GM18502 (cell line): ENCODE results near the gene NTN3.
A peak's percentile ranks its signal among the peaks of the same experiment; 100 is the strongest.
"Not testable (repeated sequence)": the region's sequence is repeated elsewhere in the genome, so short reads cannot be mapped to it uniquely, and the experiment has no call there.

Experiments used
- ATAC-seq: cut with Tn5 transposase; IDR thresholded peaks from one replicate; pipeline ENCODE4 v1.9.1; 2021; ENCODE audit warnings: mild to moderate bottlenecking; ENCODE audit not compliant: unreplicated experiment, poor library complexity

Gene NTN3

GRCh38 chr16:2476741-2477140, 5.6 kb downstream of the NTN3 start:
- ATAC-seq, result no peak

DNA sequence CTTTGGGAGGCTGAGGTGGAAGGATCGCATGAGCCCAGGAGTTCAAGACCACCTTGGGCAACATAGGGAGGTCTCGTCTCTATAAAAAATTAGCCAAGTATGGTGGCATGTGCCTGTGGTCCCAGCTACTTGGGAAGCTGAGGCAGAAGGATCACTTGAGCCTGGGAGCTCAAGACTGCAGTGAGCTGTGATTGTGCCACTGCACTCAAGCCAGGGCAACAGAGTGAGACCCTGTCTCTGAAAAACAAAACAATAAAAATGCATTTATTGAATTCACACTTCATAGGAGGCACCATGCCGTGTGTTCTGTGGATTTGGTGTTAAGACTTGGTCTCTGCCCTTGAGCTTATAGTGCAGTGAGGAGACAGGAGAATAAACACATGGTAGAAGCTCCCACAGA, 6.2 kb downstream of the NTN3 start:
- no peak for ATAC-seq

- no peak for ATAC-seq
Observed at GRCh38 chr16:2478279-2478678, 7.2 kb downstream of the NTN3 start.

DNA sequence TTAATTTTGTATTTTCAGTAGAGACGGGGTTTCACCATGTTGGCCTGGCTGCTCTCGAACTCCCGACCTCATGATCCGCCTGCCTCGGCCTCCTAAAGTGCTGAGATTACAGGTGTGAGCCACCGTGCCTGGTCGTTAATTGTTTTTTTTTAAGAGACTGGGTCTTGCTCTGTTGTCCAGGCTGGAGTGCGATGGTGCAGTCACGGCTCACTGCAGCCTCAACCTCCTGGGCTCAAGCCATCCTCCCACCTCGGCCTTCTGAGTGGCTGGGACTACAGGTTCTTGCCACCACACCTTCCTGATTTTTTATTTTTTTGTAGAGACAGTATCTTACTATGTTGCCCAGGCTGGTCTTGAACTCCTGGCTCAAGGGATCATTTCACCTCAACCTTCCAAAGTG, 8.9 kb downstream of the NTN3 start:
- ATAC-seq, result not testable (repeated sequence)

- ATAC-seq, result no peak
Observed at GRCh38 chr16:2480948-2481347, 9.9 kb downstream of the NTN3 start.

GRCh38 chr16:2481676-2482075, 10.6 kb downstream of the NTN3 start:
- no peak for ATAC-seq

DNA sequence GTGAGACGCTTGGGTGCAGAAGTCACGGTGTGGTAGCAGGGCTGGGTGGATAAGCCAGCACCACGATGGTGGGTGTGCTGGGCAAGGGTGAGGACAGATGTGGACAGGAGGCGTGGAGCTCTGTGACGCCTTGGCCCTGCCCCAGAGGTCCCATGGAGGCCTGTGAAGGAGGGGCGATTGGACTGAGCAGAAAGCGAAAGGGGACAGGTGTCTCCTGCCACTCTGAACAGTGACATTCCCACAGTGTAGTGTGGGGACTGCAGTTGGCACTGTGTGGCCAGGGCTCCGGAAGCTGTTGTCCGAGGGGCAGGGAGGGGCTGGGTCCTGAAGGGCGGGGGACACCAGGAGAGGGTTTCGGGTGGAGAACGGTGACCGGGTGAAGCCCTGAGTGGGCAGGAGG, 11.2 kb downstream of the NTN3 start:
- ATAC-seq, result no peak

- no peak for ATAC-seq
Observed at GRCh38 chr16:2482708-2483534, 11.8 kb downstream of the NTN3 start.

DNA sequence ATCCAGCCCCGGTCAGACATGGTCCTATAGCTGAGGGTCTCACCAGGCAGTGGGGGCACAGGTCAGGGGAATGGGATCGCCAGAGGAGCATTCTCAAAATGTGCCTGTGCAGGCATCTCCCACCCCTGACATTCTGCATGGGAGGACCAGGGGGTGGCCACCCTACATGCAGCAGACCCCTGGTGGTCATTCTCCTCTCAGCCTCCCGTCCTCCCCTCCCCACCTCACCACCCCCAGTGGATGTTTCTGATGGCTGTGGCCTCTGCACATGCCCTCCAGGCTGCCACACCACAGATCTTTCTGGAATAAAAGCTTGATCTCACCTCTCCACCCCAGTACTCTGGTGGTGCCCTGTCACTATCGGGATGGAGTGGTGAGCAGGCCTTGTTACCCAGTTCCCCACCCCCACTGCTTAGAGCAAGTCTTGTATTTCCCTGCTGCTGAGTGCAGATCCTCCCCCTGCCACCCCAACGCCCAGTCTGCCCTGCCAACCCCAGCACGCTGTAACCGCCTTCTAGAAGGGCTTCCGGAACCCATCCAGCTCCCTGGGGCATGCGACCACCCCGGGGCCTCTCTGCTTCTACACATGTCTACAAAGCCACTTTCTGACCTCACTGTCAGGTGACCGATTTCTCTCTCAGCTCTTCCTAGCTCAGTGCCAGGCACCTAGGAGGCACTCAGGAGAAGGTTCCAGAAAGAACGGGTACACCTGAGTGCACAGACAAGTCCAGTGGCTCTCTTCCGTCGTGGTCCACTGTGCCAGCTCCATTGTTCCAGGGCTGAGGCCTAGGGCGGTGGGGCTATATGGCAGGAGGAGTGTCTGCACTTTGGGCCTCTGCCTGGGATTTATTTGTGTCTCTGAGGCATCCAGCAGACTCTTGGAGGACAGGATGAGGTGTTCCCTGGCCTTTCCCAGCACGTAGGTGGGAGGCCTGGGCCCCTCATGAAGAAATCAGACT, 13.1 kb downstream of the NTN3 start:
- no peak for ATAC-seq

DNA sequence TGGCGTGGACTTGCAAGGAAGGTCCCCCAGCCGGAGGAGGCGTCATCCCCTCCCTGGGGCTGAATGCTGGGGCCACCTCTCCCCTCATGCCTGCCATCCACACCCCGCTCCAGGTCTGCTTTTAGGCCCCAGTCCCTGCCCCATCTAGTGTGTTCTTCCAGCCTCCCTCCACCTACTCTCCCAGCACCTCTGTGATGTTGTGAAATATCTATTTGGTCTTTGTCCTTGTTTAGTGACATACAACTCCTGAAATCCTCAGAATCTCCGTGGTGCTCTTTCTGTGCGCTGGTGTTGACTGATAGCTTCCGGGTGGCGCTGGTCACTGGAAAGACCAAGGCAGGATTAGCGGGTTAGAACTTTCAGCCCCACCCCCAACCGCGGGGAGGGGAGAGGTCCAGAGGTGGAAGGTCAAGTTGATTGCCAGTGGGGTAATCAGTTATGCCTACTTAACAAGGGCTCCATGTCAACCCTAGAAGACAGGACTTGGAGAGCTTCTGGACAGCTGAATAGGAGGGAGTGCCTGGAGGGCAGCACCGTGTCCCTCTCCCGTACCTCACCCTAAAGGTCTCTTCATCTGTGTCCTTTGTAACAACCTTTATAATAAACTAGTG, 13.9 kb downstream of the NTN3 start:
- ATAC-seq, result no peak

DNA sequence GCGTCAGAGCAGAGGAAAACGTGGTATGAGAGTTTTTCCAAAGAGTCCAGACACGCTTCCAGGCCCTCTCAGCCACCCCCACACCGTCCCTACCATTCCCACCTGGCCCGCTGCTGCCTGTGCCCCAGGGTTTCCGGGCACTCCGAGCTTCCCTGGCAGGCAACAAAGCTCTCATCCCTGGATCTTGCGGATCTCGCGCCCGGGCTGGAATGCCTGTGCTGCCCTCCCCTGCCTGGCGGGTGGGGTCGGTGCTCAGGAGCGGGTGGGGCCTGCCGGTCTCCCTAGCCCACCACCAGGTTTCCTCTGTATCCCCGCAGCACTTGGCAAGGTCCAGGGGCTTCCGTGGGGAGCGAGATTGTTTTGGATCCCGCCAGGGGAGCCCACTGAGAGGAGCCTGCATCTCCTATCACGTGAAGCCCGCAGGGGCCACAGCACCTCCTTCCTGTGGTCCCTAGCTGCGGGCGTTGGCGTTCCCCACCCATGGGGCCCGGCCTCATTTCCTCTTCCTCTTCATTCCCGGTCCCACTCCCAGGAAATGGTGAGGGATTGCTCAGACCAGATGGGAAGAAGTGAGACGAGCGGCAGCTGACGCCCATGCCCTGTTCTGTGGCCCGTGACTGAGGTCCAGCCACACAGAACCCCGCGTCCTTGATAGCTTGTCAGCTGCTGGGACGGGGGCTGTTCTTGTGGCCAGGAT, 14.9 kb downstream of the NTN3 start:
- no peak for ATAC-seq

GRCh38 chr16:2486645-2487516, 15.8 kb downstream of the NTN3 start:
- ATAC-seq, result peak; percentile 71

GRCh38 chr16:2487517-2487842, 16.4 kb downstream of the NTN3 start:
- no peak for ATAC-seq

GRCh38 chr16:2487903-2488531, 16.9 kb downstream of the NTN3 start:
- no peak for ATAC-seq

- ATAC-seq, result no peak
Observed at GRCh38 chr16:2489581-2489980, 18.5 kb downstream of the NTN3 start.

- no peak for ATAC-seq
Observed at GRCh38 chr16:2490190-2491105, 19.4 kb downstream of the NTN3 start.

DNA sequence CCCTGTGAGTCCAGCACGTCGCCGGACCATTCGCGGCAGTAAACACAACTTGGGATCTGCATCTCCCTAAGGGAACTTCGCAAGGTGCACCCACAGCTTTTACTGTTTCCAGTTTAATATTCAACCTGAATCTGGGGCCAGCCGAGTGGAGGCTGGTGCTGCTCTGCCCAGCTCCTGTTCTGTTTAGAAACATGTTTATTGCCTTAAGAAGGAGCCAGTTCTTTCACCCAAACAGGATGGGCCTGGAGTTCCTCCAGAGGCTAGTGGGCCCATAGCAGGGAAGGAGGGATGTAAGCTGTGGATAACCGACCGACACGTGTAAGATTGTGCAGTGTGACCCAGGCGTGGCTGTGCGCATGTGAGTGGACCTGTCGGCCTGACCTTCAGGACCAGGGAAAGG, 21.2 kb downstream of the NTN3 start:
- ATAC-seq, result no peak

GRCh38 chr16:2493605-2494004, 22.5 kb downstream of the NTN3 start:
- ATAC-seq, result no peak
